H1 (cell line): Measurements from ENCODE around the gene OR52K2. TPM values are rescaled to one million over a fixed set of nuclear protein-coding genes. Genes with fewer than 3 reads are reported as not detected.

Source experiments
- CTCF ChIA-PET: fragments of 300-600 bp; sonication (Branson Sonifier 250); formaldehyde crosslinking; loops from one replicate; lab custom pipeline; 2021; ENCODE audit not compliant: partially characterized antibody; lab: Charles Lee
- POLR2A ChIA-PET: fragments of 300-600 bp; sonication (Branson Sonifier 250); formaldehyde crosslinking; loops from one replicate; lab custom pipeline; 2021; ENCODE audit warnings: inconsistent platforms; ENCODE audit not compliant: partially characterized antibody; lab: Charles Lee
- DNase-seq, 2 experiments: peaks; one replicate each; pipeline versions ENCODE4 v3.0.0 to v3.0.0-alpha.2; 2010 to 2022; ENCODE audit warnings: low spot score in 2 of 2, low read depth in 1 of 2, mixed read lengths in 1 of 2
- FAIRE-seq: peaks from 2 replicates; lab custom pipeline; 2011; peaks lifted over from hg19 to GRCh38; lab: Jason Lieb, UNC
- H2AFZ ChIP-seq: 2 replicates; pipeline ENCODE4 v1.8.1; 2012; ENCODE audit warnings: low read length, inconsistent platforms
- H2AK5ac ChIP-seq: 2 replicates; pipeline ENCODE4 v1.6.1; 2013; ENCODE audit warnings: low read depth, low read length
- H2BK120ac ChIP-seq: replicated peaks from 2 replicates; pipeline ENCODE3; 2013; ENCODE audit warnings: low read depth, low read length, inconsistent platforms
- H2BK12ac ChIP-seq: 2 replicates; pipeline ENCODE4 v1.6.1; 2013; ENCODE audit warnings: low read depth, low read length
- H2BK15ac ChIP-seq: 2 replicates; pipeline ENCODE4 v1.6.1; 2013; ENCODE audit warnings: low read length
- H2BK20ac ChIP-seq: 2 replicates; pipeline ENCODE4 v1.6.1; 2013; ENCODE audit warnings: low read length
- H2BK5ac ChIP-seq: 2 replicates; pipeline ENCODE4 v1.6.1; 2013; ENCODE audit warnings: low read depth, low read length
- H3K14ac ChIP-seq: 2 replicates; pipeline ENCODE4 v1.6.1; 2013; ENCODE audit warnings: inconsistent platforms; ENCODE audit not compliant: insufficient read length
- H3K18ac ChIP-seq: 2 replicates; pipeline ENCODE4 v1.6.1; 2013; ENCODE audit warnings: low read length; ENCODE audit errors: extremely low read depth
- H3K23ac ChIP-seq: 2 replicates; pipeline ENCODE4 v1.6.1; 2013; ENCODE audit warnings: inconsistent platforms; ENCODE audit not compliant: insufficient read length
- H3K23me2 ChIP-seq: 2 replicates; pipeline ENCODE4 v1.6.1; 2013; ENCODE audit warnings: low read depth, low read length
- H3K27ac ChIP-seq: 2 replicates; pipeline ENCODE4 v1.6.1; 2011; ENCODE audit warnings: low read depth, low read length, inconsistent platforms
- H3K27me3 ChIP-seq, 4 experiments: replicated peaks in 1 of 4; 1 replicate in 1 of 4; 2 replicates in 3 of 4; pipeline versions ENCODE4 v1.6.1 to v1.8.1; 2011 to 2013; ENCODE audit warnings: low read length in 3 of 4, mild to moderate bottlenecking in 3 of 4, inconsistent platforms in 2 of 4, mixed read lengths in 2 of 4, moderate library complexity in 1 of 4; ENCODE audit not compliant: control insufficient read depth in 3 of 4, insufficient read depth in 3 of 4; ENCODE audit errors: extremely low read depth in 1 of 4
- H3K36me3 ChIP-seq, 4 experiments: 2 replicates each; pipeline versions ENCODE4 v1.6.1 to v1.8.1; 2011 to 2013; ENCODE audit warnings: mild to moderate bottlenecking in 4 of 4, low read length in 3 of 4, moderate library complexity in 2 of 4, control low read depth in 1 of 4, inconsistent platforms in 1 of 4; ENCODE audit not compliant: insufficient read depth in 4 of 4, control insufficient read depth in 2 of 4
- H3K4ac ChIP-seq: replicated peaks from 2 replicates; pipeline ENCODE3; 2013; ENCODE audit warnings: low read length, low read depth, mixed read lengths, inconsistent platforms; ENCODE audit not compliant: insufficient read length
- H3K4me1 ChIP-seq, 4 experiments: replicated peaks in 1 of 4; 1 replicate in 1 of 4; 2 replicates in 3 of 4; pipeline versions ENCODE4 v1.6.1 to v1.8.1; 2011 to 2013; ENCODE audit warnings: low read length in 3 of 4, inconsistent platforms in 2 of 4, mixed read lengths in 1 of 4; ENCODE audit not compliant: insufficient read depth in 4 of 4, control insufficient read depth in 3 of 4
- H3K4me2 ChIP-seq, 2 experiments: 2 replicates each; pipeline versions ENCODE4 v1.6.1 to v1.8.1; 2011 to 2013; ENCODE audit warnings: low read depth in 2 of 2, low read length in 2 of 2, control low read depth in 1 of 2, inconsistent platforms in 1 of 2, mild to moderate bottlenecking in 1 of 2; ENCODE audit not compliant: insufficient read depth in 1 of 2
- H3K4me3 ChIP-seq, 4 experiments: fragments of 200-600, 300-600 bp in 1 of 4; sonication (generic), shearing (Covaris generic), sonication (Bioruptor Twin) in 1 of 4; 2 replicates each; pipeline versions ENCODE4 v1.5.1 to v1.8.1; 2011 to 2016; ENCODE audit warnings: low read length in 4 of 4, low read depth in 3 of 4, control low read depth in 2 of 4, inconsistent platforms in 2 of 4, mild to moderate bottlenecking in 2 of 4, mixed read lengths in 1 of 4, moderate library complexity in 1 of 4; ENCODE audit not compliant: insufficient read depth in 2 of 4; ENCODE audit errors: extremely low read depth in 1 of 4
- H3K56ac ChIP-seq: replicated peaks from 2 replicates; pipeline ENCODE3; 2013; ENCODE audit warnings: low read depth, mild to moderate bottlenecking, mixed read lengths, low read length, inconsistent platforms; ENCODE audit not compliant: insufficient read length
- H3K79me1 ChIP-seq: 2 replicates; pipeline ENCODE4 v1.6.1; 2013; ENCODE audit warnings: low read depth, low read length, control low read depth
- H3K79me2 ChIP-seq, 2 experiments: 2 replicates each; pipeline versions ENCODE4 v1.6.1 to v1.8.1; 2012 to 2013; ENCODE audit warnings: low read length in 2 of 2, mild to moderate bottlenecking in 2 of 2, inconsistent platforms in 1 of 2; ENCODE audit not compliant: insufficient read depth in 2 of 2, control insufficient read depth in 1 of 2
- H3K9ac ChIP-seq, 4 experiments: replicated peaks in 1 of 4; 1 replicate in 1 of 4; 2 replicates in 3 of 4; pipeline versions ENCODE4 v1.6.1 to v1.8.1; 2011 to 2013; ENCODE audit warnings: low read depth in 3 of 4, low read length in 3 of 4, control low read depth in 2 of 4, mild to moderate bottlenecking in 2 of 4, moderate library complexity in 2 of 4, inconsistent platforms in 1 of 4; ENCODE audit errors: extremely low read depth in 1 of 4
- H3K9me3 ChIP-seq, 2 experiments: 2 replicates each; pipeline versions ENCODE4 v1.6.1 to v1.8.1; 2012 to 2013; ENCODE audit warnings: mild to moderate bottlenecking in 2 of 2, moderate library complexity in 2 of 2, control low read depth in 1 of 2, inconsistent platforms in 1 of 2, low read depth in 1 of 2, low read length in 1 of 2, mixed read lengths in 1 of 2; ENCODE audit not compliant: insufficient read depth in 2 of 2
- H4K20me1 ChIP-seq, 2 experiments: replicated peaks in 1 of 2; 2 replicates each; pipeline versions ENCODE3 to v1.8.1; 2011 to 2013; ENCODE audit warnings: inconsistent platforms in 2 of 2, low read length in 2 of 2, mild to moderate bottlenecking in 1 of 2; ENCODE audit not compliant: insufficient read depth in 2 of 2, control insufficient read depth in 1 of 2
- H4K5ac ChIP-seq: 2 replicates; pipeline ENCODE4 v1.6.1; 2013; ENCODE audit warnings: low read length, low read depth, mixed read lengths, inconsistent platforms; ENCODE audit not compliant: insufficient read length
- H4K8ac ChIP-seq: 2 replicates; pipeline ENCODE4 v1.8.0; 2013; ENCODE audit warnings: mild to moderate bottlenecking, moderate library complexity, low read length, inconsistent platforms; ENCODE audit not compliant: insufficient read depth; ENCODE audit errors: extremely low read depth
- H4K91ac ChIP-seq: replicated peaks from 2 replicates; pipeline ENCODE3; 2013; ENCODE audit warnings: low read length, mixed read lengths, inconsistent platforms; ENCODE audit not compliant: insufficient read length
- CBX5 ChIP-seq: fragments of 300-800, 300-1000 bp; sonication (generic); IDR thresholded peaks from 2 replicates; pipeline ENCODE4 v1.7.1; 2016; ENCODE audit warnings: antibody characterized with exemption, low read length, low read depth
- CREB1 ChIP-seq: IDR thresholded peaks from 2 replicates; pipeline ENCODE4 v1.6.1; 2012; ENCODE audit warnings: inconsistent platforms
- GABPA ChIP-seq: IDR thresholded peaks from 2 replicates; pipeline ENCODE4 v1.6.1; 2011; ENCODE audit warnings: mild to moderate bottlenecking, low read length, moderate library complexity, borderline replicate concordance; ENCODE audit not compliant: insufficient read depth
- HDAC2 ChIP-seq, 2 experiments: fragments of 300-600 bp in 1 of 2; sonication (generic) in 1 of 2; IDR thresholded peaks; 2 replicates each; pipeline ENCODE4 v1.6.1; 2011 to 2012; ENCODE audit warnings: low read depth in 2 of 2, low read length in 2 of 2, mild to moderate bottlenecking in 2 of 2, moderate library complexity in 2 of 2, borderline replicate concordance in 1 of 2, inconsistent platforms in 1 of 2
- NRF1 ChIP-seq: IDR thresholded peaks from 2 replicates; pipeline ENCODE4 v1.6.1; 2011; ENCODE audit warnings: mild to moderate bottlenecking, low read depth, low read length, improper control_type of control experiment
- POLR2A ChIP-seq, 2 experiments: IDR thresholded peaks; 1 replicate in 1 of 2; 2 replicates in 1 of 2; pipeline ENCODE4 v1.6.1; 2011; ENCODE audit warnings: low read depth in 2 of 2, low read length in 2 of 2, mild to moderate bottlenecking in 2 of 2; ENCODE audit errors: control extremely low read depth in 1 of 2
- RXRA ChIP-seq: IDR thresholded peaks from 2 replicates; pipeline ENCODE4 v1.6.1; 2011; ENCODE audit warnings: low read depth, mild to moderate bottlenecking, low read length, moderate library complexity; ENCODE audit not compliant: insufficient read depth
- SIRT6 ChIP-seq: IDR thresholded peaks from one replicate; pipeline ENCODE4 v1.7.1; 2012; ENCODE audit warnings: low read length, inconsistent platforms
- SP4 ChIP-seq: IDR thresholded peaks from 2 replicates; pipeline ENCODE4 v1.6.1; 2012; ENCODE audit warnings: low read length, inconsistent platforms
- SUZ12 ChIP-seq: fragments of 200-600 bp; sonication (generic); IDR thresholded peaks from 2 replicates; pipeline ENCODE4 v1.6.1; 2012; ENCODE audit warnings: mild to moderate bottlenecking, inconsistent platforms, low read length, moderate library complexity, mixed read lengths
- TAF7 ChIP-seq: optimal IDR thresholded peaks from 2 replicates; pipeline ENCODE3; 2011; ENCODE audit warnings: low read depth, mild to moderate bottlenecking, inconsistent platforms, low read length, moderate library complexity, borderline replicate concordance
- YY1 ChIP-seq: IDR thresholded peaks from 2 replicates; pipeline ENCODE4 v1.6.1; 2011; ENCODE audit warnings: low read depth, mild to moderate bottlenecking, low read length
- ZNF274 ChIP-seq: IDR thresholded peaks from 2 replicates; pipeline ENCODE4 v1.7.0; 2012; ENCODE audit warnings: low read length, borderline replicate concordance; ENCODE audit errors: extremely low read depth
- WGBS, 2 experiments: shearing (Covaris generic) in 1 of 2; methylation state at CpG; one replicate each; pipeline versions ENCODE4 v1.1.6 to v1.1.7; 2013 to 2015; ENCODE audit warnings: low lambda C conversion rate in 2 of 2, mixed read lengths in 2 of 2, inconsistent platforms in 1 of 2, low coverage in 1 of 2, missing lambda C conversion rate in 1 of 2; ENCODE audit not compliant: insufficient replicate concordance in 2 of 2, insufficient coverage in 1 of 2, insufficient read length in 1 of 2; ENCODE audit errors: extremely low coverage in 1 of 2, missing lambda C conversion rate in 1 of 2; 5-methylcytosine and 5-hydroxymethylcytosine counted together
- polyA plus RNA-seq, 7 experiments: library from polyadenylated mRNA; depleted of rRNA in 3 of 7; stranded (reverse) in 5 of 7; unstranded in 2 of 7; fragments of >200 nt in 5 of 7; fragments of 200-250 nt in 2 of 7; gene quantifications; 1 replicate in 5 of 7; 2 replicates in 1 of 7; 4 replicates in 1 of 7; pipeline versions ENCODE4 v1.2.1 to v1.2.3, GENCODE V29; 2011 to 2013; ENCODE audit warnings: missing spikeins in 2 of 7, mixed read lengths in 2 of 7
- total RNA-seq: library from RNA; stranded (reverse); fragmentation: NEBNext Ultra II Directional; extraction: Animal tissue kit (Norgen Biotek cat#: 25700); gene quantifications from 2 replicates; pipeline ENCODE4 v1.2.1, GENCODE V29; 2021

Gene OR52K2
- total and polyA plus RNA-seq, 2 of the 8 experiments (the other 6 are each of a cell fraction or from before 2014, with no cell fraction given) = not detected

GRCh38 chr11:4467811-4468606 lies 18.9 kb downstream of the OR52K2 start:
- H4K8ac ChIP-seq = no peak overlapping the region
- no peaks in the 10 kb centered on the region for H3K27me3 ChIP-seq
- peaks cover 0 to 2% (median 0%) of the 10 kb centered on the region in 4 experiments; a peak in 1 of 8 replicates for H3K36me3 ChIP-seq
- POLR2A ChIA-PET = no interaction called here
- H3K9ac ChIP-seq = no peak overlapping the region
- no peak for DNase-seq
- no peaks in the 10 kb centered on the region for H3K23me2 ChIP-seq
- H3K27ac ChIP-seq = no peak overlapping the region
- H3K4me2 ChIP-seq = no peak overlapping the region
- H4K91ac ChIP-seq = no peak overlapping the region
- 0 out of 2 replicates have a peak overlapping the region, but pooled peaks have one; percentile 2 for H2BK20ac ChIP-seq
- no peaks in the 10 kb centered on the region for H3K79me2 ChIP-seq
- no peak overlapping the region for H3K18ac ChIP-seq
- no peak overlapping the region for H4K5ac ChIP-seq
- FAIRE-seq = no peak
- no peaks in the 10 kb centered on the region for H4K20me1 ChIP-seq
- no peak overlapping the region for H2BK5ac ChIP-seq
- no peaks in the 10 kb centered on the region; a peak in 1 of 4 replicates for H3K9me3 ChIP-seq
- CTCF ChIA-PET = interaction anchor here (0.5 to 1.6 kb wide), 3 partner anchors 10 to 458 kb away, joined by 3 to 5 read pairs (median 4); no protein-coding TSS in a partner anchor
- peaks cover 0 to 15% (median 8%) of the 10 kb centered on the region in 4 experiments; a peak in 4 of 7 replicates for H3K4me1 ChIP-seq
- no peak overlapping the region for H3K14ac ChIP-seq
- no peak overlapping the region for H3K56ac ChIP-seq
- no peak overlapping the region for H2BK120ac ChIP-seq
- 0 out of 2 replicates have a peak overlapping the region, but pooled peaks have one; percentile 7 for H2AK5ac ChIP-seq
- 95% methylated on average over 3 of the region's 3 CpGs; no CpG with 5 or more reads in 1 of the 2 experiments for WGBS, 2 experiments
- H3K4me3 ChIP-seq = no peak overlapping the region
- no peak overlapping the region for H2AFZ ChIP-seq
- no peaks in the 10 kb centered on the region for H3K79me1 ChIP-seq
- no peak overlapping the region for H3K23ac ChIP-seq
- H2BK15ac ChIP-seq = no peak overlapping the region
- H3K4ac ChIP-seq = no peak overlapping the region
- no peak overlapping the region; the same call in 1 of the 2 replicates for H2BK12ac ChIP-seq
- no peak for TF ChIP-seq GABPA
- no peak for TF ChIP-seq SUZ12
- TF ChIP-seq SIRT6 = no peak
- TF ChIP-seq SP4 = no peak
- no peak for TF ChIP-seq TAF7
- TF ChIP-seq CBX5 = no peak
- no peak for TF ChIP-seq YY1
- TF ChIP-seq NRF1 = no peak
- TF ChIP-seq RXRA = no peak
- no peak for TF ChIP-seq HDAC2 (IDR thresholded peaks at IDR 0.05; ENCODE audit: borderline replicate concordance in 1 of 2, low read depth in 2 of 2, low read length in 2 of 2)
- no peak for TF ChIP-seq POLR2A (IDR thresholded peaks at IDR 0.05; ENCODE audit: control extremely low read depth in 1 of 2, low read depth in 2 of 2, low read length in 2 of 2)
- no peak for TF ChIP-seq ZNF274
- no peak for TF ChIP-seq CREB1
